GM12873 (cell line): ENCODE results near the gene FRMD3.

Experiments used
- TF ChIP-seq, protein P1 (sequence below): IDR thresholded peaks from 2 replicates; pipeline ENCODE4 v1.5.1; 2012; ENCODE audit warnings: low read depth, mild to moderate bottlenecking, moderate library complexity, low read length, control low read depth; ENCODE audit not compliant: insufficient read depth; ENCODE audit errors: missing control alignments

The FRMD3 gene

DNA sequence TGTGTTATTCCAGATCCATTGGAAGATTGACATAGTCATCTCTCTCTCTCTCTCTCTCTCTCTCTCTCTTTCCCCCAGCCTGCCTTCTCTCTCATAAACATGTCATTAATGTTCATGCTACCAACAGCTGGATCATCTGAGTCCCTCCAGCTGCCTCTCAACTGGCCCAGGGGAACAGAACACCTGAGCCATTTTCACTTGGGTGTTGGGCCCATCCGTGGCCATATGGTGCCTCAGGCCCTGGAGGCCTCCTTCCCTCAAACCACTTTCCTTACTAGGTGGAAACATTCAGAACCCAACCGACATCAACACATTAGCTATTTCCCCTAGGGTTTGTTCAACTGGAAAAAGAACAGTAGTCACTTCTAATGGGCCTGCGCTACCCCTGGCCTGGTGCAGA lies 196.2 kb downstream of the FRMD3 start:
- TF ChIP-seq, protein P1, sequence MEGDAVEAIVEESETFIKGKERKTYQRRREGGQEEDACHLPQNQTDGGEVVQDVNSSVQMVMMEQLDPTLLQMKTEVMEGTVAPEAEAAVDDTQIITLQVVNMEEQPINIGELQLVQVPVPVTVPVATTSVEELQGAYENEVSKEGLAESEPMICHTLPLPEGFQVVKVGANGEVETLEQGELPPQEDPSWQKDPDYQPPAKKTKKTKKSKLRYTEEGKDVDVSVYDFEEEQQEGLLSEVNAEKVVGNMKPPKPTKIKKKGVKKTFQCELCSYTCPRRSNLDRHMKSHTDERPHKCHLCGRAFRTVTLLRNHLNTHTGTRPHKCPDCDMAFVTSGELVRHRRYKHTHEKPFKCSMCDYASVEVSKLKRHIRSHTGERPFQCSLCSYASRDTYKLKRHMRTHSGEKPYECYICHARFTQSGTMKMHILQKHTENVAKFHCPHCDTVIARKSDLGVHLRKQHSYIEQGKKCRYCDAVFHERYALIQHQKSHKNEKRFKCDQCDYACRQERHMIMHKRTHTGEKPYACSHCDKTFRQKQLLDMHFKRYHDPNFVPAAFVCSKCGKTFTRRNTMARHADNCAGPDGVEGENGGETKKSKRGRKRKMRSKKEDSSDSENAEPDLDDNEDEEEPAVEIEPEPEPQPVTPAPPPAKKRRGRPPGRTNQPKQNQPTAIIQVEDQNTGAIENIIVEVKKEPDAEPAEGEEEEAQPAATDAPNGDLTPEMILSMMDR: no peak

DNA sequence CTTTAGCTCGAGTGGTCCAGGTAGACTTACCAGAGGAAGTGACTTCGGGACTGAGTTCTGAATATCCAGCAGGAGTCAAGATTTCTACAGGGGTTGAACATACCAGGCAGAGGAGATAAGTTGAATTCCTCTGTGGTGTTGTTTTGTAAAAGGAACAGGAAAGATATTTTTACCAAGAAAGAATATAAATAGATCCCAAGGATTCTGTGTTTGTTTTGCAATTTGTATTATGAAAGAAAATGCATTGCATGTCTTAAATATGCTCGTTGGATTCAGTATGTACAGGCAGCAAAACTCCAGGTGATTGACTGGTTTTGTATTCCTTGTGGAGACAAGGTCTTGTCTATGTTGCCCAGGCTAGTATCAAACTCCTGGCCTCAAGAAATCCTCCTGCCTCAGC lies 197.8 kb downstream of the FRMD3 start:
- TF ChIP-seq, protein P1: no peak

DNA sequence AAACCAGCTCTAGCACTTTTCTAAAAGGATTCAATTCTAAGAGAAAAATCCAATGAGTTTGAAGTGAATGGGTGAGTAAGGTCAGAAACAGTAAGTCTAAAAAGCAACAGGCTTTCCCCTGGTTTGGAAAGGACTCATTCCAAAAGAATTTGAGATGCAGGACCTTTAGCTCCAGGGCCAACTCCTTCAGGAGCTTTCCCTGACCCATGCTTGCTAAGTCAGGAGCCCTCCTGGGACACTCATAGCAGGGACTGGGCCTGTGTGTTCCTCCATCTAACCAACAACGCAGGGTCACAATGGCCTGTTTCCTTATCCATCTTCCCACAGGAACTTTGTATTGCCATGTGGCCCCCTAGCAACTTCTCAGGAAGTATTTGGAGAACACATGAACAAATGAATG lies 198.8 kb downstream of the FRMD3 start:
- TF ChIP-seq, protein P1: no peak

DNA sequence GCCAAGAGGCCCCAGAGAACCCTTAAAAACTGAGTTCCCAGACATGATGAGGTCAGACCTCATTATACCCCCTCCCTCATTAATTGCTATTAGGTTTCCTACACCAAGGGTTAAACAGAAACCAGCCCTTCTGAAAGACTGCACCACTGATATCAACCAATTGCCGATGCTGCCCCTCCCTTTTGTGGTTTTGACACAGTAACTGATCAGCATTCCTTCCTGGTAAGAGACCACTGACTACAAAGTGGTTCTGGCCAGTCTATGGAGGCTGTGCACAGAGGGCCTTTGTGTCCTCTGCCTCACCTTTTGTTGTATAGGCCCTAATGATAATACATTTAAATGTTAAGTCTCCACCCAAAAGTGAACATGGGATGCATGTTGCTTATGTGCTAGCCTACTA lies 201.5 kb downstream of the FRMD3 start:
- TF ChIP-seq, protein P1: no peak

DNA sequence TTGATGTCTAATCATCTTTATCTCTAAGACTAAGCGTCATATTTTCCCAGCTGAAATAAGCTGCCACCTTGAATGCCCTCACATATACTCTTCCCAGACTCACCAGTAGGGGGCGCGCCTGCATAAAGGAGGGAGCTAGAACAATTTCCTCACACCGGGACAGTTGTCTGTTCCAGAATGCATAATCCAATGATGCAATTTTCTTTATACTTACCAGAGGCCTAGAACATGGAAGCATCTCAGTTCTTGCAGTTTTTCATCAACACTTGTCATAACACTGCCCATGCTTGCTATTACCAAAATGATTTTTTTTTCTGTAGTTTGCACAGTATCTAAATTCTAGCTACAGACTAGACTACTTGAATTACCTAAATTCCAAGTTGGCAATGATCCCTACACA lies 203.9 kb downstream of the FRMD3 start:
- TF ChIP-seq, protein P1: peak; percentile 79

DNA sequence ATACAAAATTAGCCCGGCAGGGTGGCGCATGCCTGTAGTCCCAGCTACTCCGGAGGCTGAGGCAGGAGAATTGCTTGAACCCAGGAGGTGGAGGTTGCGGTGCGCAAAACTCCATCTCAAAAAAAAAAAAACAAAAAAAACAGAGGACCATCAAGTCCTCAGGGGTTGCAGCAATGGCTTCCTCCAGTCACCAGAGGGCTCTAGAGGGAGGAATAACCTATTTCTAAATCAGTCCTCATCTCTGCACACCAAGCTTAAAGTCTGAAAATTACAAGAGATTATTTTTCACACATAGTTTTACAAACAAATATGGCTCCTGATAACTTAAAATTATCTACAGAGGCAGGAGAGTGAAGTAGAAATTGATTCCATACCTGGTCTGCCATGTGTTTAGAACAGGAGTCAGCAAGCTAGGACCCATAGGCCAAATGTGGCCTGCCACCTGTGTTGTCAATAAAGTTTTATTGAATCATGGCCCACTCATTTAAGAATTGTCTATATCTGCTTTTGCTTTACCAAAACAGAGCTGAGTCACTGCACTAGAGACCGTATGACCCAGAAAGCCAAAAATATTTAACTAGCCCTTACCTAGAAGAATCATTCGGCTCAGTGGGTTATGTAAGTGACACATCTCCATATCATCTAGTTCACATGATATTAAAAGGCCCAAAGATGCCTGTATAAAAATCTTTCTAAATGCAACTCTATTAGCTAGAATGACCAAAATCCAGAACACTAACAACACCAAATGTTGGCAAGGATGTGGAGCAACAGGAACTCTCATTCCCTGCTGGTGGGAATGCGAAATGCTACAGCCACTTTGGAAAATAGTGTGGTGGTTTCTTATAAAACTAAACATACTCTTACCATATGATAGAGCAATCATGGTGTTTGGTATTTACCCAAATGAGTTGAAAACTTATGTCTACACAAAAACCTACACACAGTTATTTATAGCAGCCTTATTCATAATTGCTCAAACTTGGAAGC lies 207.7 kb downstream of the FRMD3 start:
- TF ChIP-seq, protein P1: peak; percentile 32

DNA sequence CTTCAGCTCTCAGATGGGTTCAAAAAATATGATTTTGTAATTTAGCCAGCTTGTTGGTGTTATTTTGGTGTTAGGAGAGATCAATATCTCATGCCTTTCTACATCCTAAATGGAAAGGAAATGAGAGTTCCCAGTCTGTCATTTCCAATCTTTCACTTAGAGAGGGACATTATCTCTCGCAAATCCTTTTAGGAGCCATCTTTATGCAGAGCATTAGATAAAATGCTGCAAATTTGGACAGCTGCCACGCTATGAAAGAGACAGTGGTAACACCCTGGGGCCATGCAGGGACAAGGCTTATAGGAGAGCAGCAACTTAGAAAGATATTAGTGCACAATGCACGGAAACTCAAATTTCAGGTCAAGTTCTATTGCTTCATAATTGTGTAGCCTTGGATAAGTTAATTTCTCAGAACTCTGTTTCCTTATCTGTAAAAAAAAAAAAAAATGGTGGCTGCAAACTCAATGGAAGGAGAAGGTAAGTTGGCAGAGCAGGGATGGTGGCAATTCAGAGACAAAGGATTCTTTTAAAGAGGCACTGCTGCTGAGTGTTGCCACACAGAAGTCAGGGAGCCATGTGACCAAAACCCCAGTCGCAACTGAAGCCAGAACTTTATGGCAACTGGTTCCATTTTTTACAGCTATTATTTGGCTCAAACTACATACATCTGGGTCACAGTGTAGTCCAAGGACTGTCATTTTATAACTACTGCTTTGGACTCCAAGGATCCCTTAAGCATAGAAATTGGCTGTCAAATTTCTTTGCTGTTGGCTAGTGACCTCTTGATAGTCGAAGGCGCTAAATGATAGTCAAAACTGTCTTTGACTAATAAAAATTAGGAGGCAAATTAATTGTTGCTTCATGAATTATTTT lies 210.2 kb downstream of the FRMD3 start:
- TF ChIP-seq, protein P1: no peak
